ENCODE results near the gene NIN.

Gene NIN

GRCh38 chr14:50830932-50831725, at the start of gene NIN:
NIN (minus strand) TSS chr14:50831162; CDS start chr14:50822056, 9,106 bp downstream.
- peak; percentile 64 for DNase-seq (ENCODE audit: low read depth)

- DNase-seq (ENCODE audit: low read depth), result peak; percentile 17
These were observed 44.6 kb upstream of the NIN start for GRCh38 chr14:50875359-50876070.

- no peak for DNase-seq (ENCODE audit: low read depth)
These were observed 43.8 kb upstream of the NIN start for GRCh38 chr14:50874757-50875156.

GRCh38 chr14:50871914-50872732, 41.2 kb upstream of the NIN start, which contains the start of gene ABHD12B:
ABHD12B (plus strand) TSS chr14:50872053; CDS start chr14:50872175, 122 bp downstream.
- DNase-seq (ENCODE audit: low read depth), result no peak

GRCh38 chr14:50871228-50871627, 40.3 kb upstream of the NIN start:
- DNase-seq (ENCODE audit: low read depth), result no peak

- DNase-seq (ENCODE audit: low read depth), result no peak
These were observed 34.6 kb upstream of the NIN start for GRCh38 chr14:50865391-50866076.

- no peak for DNase-seq (ENCODE audit: low read depth)
These were observed 34.0 kb upstream of the NIN start for GRCh38 chr14:50864946-50865345.

- DNase-seq (ENCODE audit: low read depth), result no peak
These were observed 33.3 kb upstream of the NIN start for GRCh38 chr14:50864237-50864636.

GRCh38 chr14:50862036-50862570, 31.1 kb upstream of the NIN start:
- no peak for DNase-seq (ENCODE audit: low read depth)

GRCh38 chr14:50860478-50861086, 29.6 kb upstream of the NIN start:
- peak; percentile 80 for DNase-seq (ENCODE audit: low read depth)

- no peak for DNase-seq (ENCODE audit: low read depth)
These were observed 28.3 kb upstream of the NIN start for GRCh38 chr14:50859296-50859624.

- no peak for DNase-seq (ENCODE audit: low read depth)
These were observed 25.7 kb upstream of the NIN start for GRCh38 chr14:50856660-50857059.

GRCh38 chr14:50855558-50855957, 24.6 kb upstream of the NIN start:
- no peak for DNase-seq (ENCODE audit: low read depth)

GRCh38 chr14:50854521-50854920, 23.6 kb upstream of the NIN start:
- no peak for DNase-seq (ENCODE audit: low read depth)

GRCh38 chr14:50853891-50854290, 22.9 kb upstream of the NIN start:
- no peak for DNase-seq (ENCODE audit: low read depth)

- DNase-seq (ENCODE audit: low read depth), result no peak
These were observed 15.4 kb upstream of the NIN start for GRCh38 chr14:50846226-50846880.

- no peak for DNase-seq (ENCODE audit: low read depth)
These were observed 14.2 kb upstream of the NIN start for GRCh38 chr14:50845166-50845565.

- DNase-seq (ENCODE audit: low read depth), result no peak
These were observed 13.4 kb upstream of the NIN start for GRCh38 chr14:50844391-50844790.

- no peak for DNase-seq (ENCODE audit: low read depth)
These were observed 8.7 kb upstream of the NIN start for GRCh38 chr14:50839691-50840090.

- no peak for DNase-seq (ENCODE audit: low read depth)
These were observed 8.1 kb upstream of the NIN start for GRCh38 chr14:50839048-50839447.
